Thoracic aorta (tissue), 2 donors: ENCODE data around the gene AK1. TPM values are rescaled to one million over a fixed set of nuclear protein-coding genes. Genes with fewer than 3 reads are reported as not detected.
A peak's percentile ranks its signal among the peaks of the same experiment; 100 is the strongest.

ENCODE experiments used
- ATAC-seq: fragments of 150-250 bp; one replicate; pipeline ENCODE4 v1.8.0; 2017; ENCODE audit warnings: low read depth; ENCODE audit not compliant: insufficient number of reproducible peaks, low FRiP score
- DNase-seq: peaks from one replicate; pipeline ENCODE4 v3.0.0-alpha.2; 2020; ENCODE audit warnings: low spot score
- H3K27ac ChIP-seq, 2 donors: fragments of 200-600 bp; sonication (generic); 1 replicate in 1 of 2; 2 replicates in 1 of 2; pipeline ENCODE4 v1.5.1; 2016; ENCODE audit warnings: mild to moderate bottlenecking in 2 of 2, moderate library complexity in 2 of 2
- H3K27me3 ChIP-seq: fragments of 200-600 bp; sonication (generic); replicated peaks from 2 replicates; pipeline ENCODE4 v1.6.0; 2016; ENCODE audit warnings: mild to moderate bottlenecking; ENCODE audit not compliant: insufficient read depth
- H3K36me3 ChIP-seq: fragments of 200-600 bp; sonication (generic); one replicate; pipeline ENCODE4 v1.5.1; 2016
- H3K4me1 ChIP-seq, 2 donors: fragments of 200-600 bp; sonication (generic); 1 replicate in 1 of 2; 2 replicates in 1 of 2; pipeline versions ENCODE4 v1.5.1 to v1.6.0; 2016; ENCODE audit warnings: low read depth in 2 of 2, mild to moderate bottlenecking in 1 of 2; ENCODE audit not compliant: control insufficient read depth in 1 of 2
- H3K4me3 ChIP-seq: fragments of 200-600 bp; sonication (generic); 2 replicates; pipeline ENCODE4 v1.5.1; 2016; ENCODE audit warnings: mild to moderate bottlenecking
- H3K9me3 ChIP-seq: fragments of 200-600 bp; sonication (generic); 2 replicates; pipeline ENCODE4 v1.5.1; 2016
- CTCF ChIP-seq: fragments of 200-600 bp; sonication (generic); IDR thresholded peaks from one replicate; pipeline ENCODE4 v1.5.1; 2019; ENCODE audit warnings: antibody characterized with exemption
- total RNA-seq, 2 donors: library from RNA; depleted of rRNA; stranded (reverse); fragments of >200 nt; gene quantifications; one replicate each; pipeline versions ENCODE4 v1.1.0 to v1.2.3, GENCODE V29; 2016

Gene AK1
- total RNA-seq, 2 donors from 2014 or later, result 35.1 to 77.7 TPM

GRCh38 chr9:127869310-127870152 is 7.9 kb downstream of the AK1 start:
- ATAC-seq (no peak), DNase-seq (no peak)
- no peak overlapping the region for H3K4me3 ChIP-seq
- no peaks in the 10 kb centered on the region for H3K9me3 ChIP-seq
- peaks cover 22% of the 10 kb centered on the region for H3K36me3 ChIP-seq
- TF ChIP-seq CTCF, result peak; percentile 91
- H3K27ac ChIP-seq, result peak overlapping the region in 1 of 2 donors; percentile 40
- H3K27me3 ChIP-seq, result no peaks in the 10 kb centered on the region
- peaks cover 10 to 22% of the 10 kb centered on the region in 2 donors for H3K4me1 ChIP-seq

- DNase-seq, result no peak
- H3K9me3 ChIP-seq, result no peaks in the 10 kb centered on the region
- ATAC-seq, result no peak
- peaks cover under 1 to 11% of the 10 kb centered on the region in 2 donors for H3K4me1 ChIP-seq
- no peaks in the 10 kb centered on the region for H3K27me3 ChIP-seq
- no peak overlapping the region for H3K27ac ChIP-seq
- no peak overlapping the region for H3K4me3 ChIP-seq
- no peak for TF ChIP-seq CTCF
- peaks cover 22% of the 10 kb centered on the region for H3K36me3 ChIP-seq
These were observed 9.1 kb downstream of the AK1 start for GRCh38 chr9:127868278-127868902.

- Histone ChIP-seq H3K36me3 (peaks cover 22% of the 10 kb centered on the region), H3K4me1 (peaks cover under 1 to 9% of the 10 kb centered on the region in 2 donors), H3K4me3 (no peak overlapping the region), H3K9me3 (no peaks in the 10 kb centered on the region), H3K27ac (peak overlapping the region; percentile 12 to 44), H3K27me3 (no peaks in the 10 kb centered on the region)
- DNase-seq (no peak), ATAC-seq (no peak)
- no peak for TF ChIP-seq CTCF
These were observed 9.9 kb downstream of the AK1 start for GRCh38 chr9:127867356-127868277.

GRCh38 chr9:127866535-127866934 is 10.9 kb downstream of the AK1 start:
- no peaks in the 10 kb centered on the region for H3K9me3 ChIP-seq
- H3K27me3 ChIP-seq, result no peaks in the 10 kb centered on the region
- H3K36me3 ChIP-seq, result peaks cover 14% of the 10 kb centered on the region
- TF ChIP-seq CTCF, result no peak
- no peak overlapping the region for H3K27ac ChIP-seq
- H3K4me1 ChIP-seq, result peaks cover 11 to 20% of the 10 kb centered on the region in 2 donors
- no peak overlapping the region for H3K4me3 ChIP-seq
- no peak for DNase-seq
- ATAC-seq, result no peak
